Activated naive CD4-positive, alpha-beta T cell treated with anti-CD3 and anti-CD28 coated beads, Interleukin-2, amount 50 U/mL, for 24 hours (primary cell): Measurements from ENCODE around the gene CPB1.
"Not testable (repeated sequence)": the region's sequence is repeated elsewhere in the genome, so short reads cannot be mapped to it uniquely, and the experiment has no call there.

Source experiments
- H3K27ac Mint-ChIP-seq: one replicate; pipeline ENCODE4 v1.8.0; 2021; ENCODE audit warnings: mild to moderate bottlenecking, mixed read lengths
- H3K27me3 Mint-ChIP-seq: one replicate; pipeline ENCODE4 v1.8.0; 2021; ENCODE audit warnings: mixed read lengths
- H3K36me3 Mint-ChIP-seq: one replicate; pipeline ENCODE4 v1.8.0; 2021; ENCODE audit warnings: mixed read lengths
- H3K4me1 Mint-ChIP-seq: one replicate; pipeline ENCODE4 v1.8.0; 2021; ENCODE audit warnings: mixed read lengths
- H3K4me3 Mint-ChIP-seq: one replicate; pipeline ENCODE4 v1.8.0; 2021; ENCODE audit warnings: mild to moderate bottlenecking, mixed read lengths
- H3K9me3 Mint-ChIP-seq: one replicate; pipeline ENCODE4 v1.8.0; 2021; ENCODE audit warnings: mixed read lengths

Gene CPB1

GRCh38 chr3:148827585-148827984, at the start of gene CPB1:
TSS of gene CPB1 (plus strand) at chr3:148827811. CDS start at chr3:148827824, 13 bp downstream.
- no peaks in the 10 kb centered on the region for H3K4me1 Mint-ChIP-seq
- H3K27ac Mint-ChIP-seq, result no peak within 1 kb of the TSS
- peaks cover under 1% of the 10 kb centered on the region for H3K9me3 Mint-ChIP-seq
- H3K36me3 Mint-ChIP-seq, result no peaks in the 10 kb centered on the region
- no peaks in the 10 kb centered on the region for H3K27me3 Mint-ChIP-seq
- H3K4me3 Mint-ChIP-seq, result no peak within 1 kb of the TSS

DNA sequence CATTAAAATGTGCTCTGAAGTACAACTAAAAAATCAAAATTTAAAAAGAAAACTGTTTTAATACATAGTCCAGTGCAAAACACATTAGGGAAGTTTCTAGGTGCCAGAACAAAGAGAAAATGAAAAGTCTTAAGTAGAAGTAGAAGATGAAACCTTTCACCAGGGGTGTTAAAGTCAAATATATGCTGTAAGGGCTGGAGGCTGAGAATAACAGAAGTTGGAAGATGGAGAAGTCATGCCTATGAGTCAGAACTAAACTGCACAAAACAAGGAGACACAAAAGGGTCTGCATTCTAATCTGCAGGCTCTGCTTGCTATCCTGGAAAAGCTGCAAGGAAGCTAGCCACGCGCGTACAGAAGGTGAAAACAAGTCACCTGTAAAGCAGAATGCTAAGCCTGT, 48.7 kb upstream of the CPB1 start:
- Mint-ChIP-seq H3K27me3 (no peaks in the 10 kb centered on the region), H3K27ac (no peak overlapping the region), H3K4me3 (no peak overlapping the region), H3K36me3 (no peaks in the 10 kb centered on the region), H3K4me1 (no peaks in the 10 kb centered on the region), H3K9me3 (no peaks in the 10 kb centered on the region)

GRCh38 chr3:148785026-148785425, 42.6 kb upstream of the CPB1 start:
- not testable (repeated sequence) for H3K36me3 Mint-ChIP-seq, H3K4me1 Mint-ChIP-seq, H3K9me3 Mint-ChIP-seq, H3K4me3 Mint-ChIP-seq, H3K27me3 Mint-ChIP-seq, H3K27ac Mint-ChIP-seq

- not testable (repeated sequence) for H3K9me3 Mint-ChIP-seq, H3K4me1 Mint-ChIP-seq, H3K36me3 Mint-ChIP-seq, H3K27ac Mint-ChIP-seq, H3K27me3 Mint-ChIP-seq, H3K4me3 Mint-ChIP-seq
Measured at GRCh38 chr3:148786159-148786558, 41.5 kb upstream of the CPB1 start.

DNA sequence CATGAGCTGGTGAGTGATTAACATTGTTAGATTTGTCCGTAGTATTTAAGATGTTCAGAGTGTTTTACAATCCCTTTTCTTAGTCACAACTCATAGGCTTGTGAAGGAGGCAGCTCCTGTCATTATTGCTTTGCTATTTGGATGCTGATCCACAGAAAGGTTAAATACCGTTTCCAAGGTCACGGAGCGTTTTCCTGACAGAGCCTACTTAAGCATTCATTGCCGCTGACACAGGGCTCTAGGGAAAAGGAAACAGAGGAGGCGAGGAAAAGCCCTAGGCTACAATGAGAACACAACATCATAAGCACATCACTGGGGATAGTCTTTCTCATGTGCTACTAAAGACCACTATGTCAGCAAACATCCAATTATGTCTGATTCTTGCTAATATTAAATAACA, 38.5 kb upstream of the CPB1 start:
- no peaks in the 10 kb centered on the region for H3K4me1 Mint-ChIP-seq
- no peak overlapping the region for H3K4me3 Mint-ChIP-seq
- no peaks in the 10 kb centered on the region for H3K9me3 Mint-ChIP-seq
- H3K27me3 Mint-ChIP-seq, result no peaks in the 10 kb centered on the region
- no peak overlapping the region for H3K27ac Mint-ChIP-seq
- H3K36me3 Mint-ChIP-seq, result no peaks in the 10 kb centered on the region

DNA sequence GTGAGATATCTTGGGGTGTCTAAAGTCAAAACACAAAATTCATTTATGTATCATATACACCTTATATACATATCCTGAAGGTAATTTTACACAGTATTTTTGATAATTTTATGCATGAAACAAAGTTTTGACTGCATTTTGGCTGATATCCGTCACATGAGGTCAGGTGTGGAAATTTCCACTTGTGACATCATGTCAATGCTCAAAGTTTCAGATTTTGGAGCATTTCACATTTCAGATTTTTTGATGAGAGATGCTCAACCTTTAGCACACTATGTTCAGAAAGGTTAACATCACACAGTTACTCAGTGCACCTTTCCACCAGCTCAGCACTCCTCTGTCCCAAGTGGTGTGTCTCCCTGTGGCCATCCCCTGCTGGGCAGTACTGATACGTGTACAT, 37.7 kb upstream of the CPB1 start:
- Mint-ChIP-seq H3K4me1 (no peaks in the 10 kb centered on the region), H3K27ac (no peak overlapping the region), H3K36me3 (no peaks in the 10 kb centered on the region), H3K9me3 (no peaks in the 10 kb centered on the region), H3K27me3 (no peaks in the 10 kb centered on the region), H3K4me3 (no peak overlapping the region)

DNA sequence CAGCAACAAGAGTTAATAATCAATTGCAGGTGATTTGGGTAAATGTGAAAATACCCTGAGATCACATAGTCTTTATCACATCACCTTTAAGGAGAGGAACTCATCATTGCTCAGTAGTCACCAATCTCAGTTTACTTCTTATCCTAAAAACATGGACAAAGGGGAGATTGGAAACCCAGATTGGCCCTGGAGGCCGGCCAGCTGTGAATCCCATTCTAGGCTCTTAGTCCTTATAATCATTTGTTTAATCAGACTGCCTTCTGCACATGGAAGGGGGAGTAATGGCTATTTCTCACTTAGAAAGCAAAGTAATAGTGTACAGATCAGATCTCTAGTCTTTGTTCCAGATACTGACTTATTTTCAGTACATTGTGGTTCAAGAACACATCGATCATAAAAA, 37.2 kb upstream of the CPB1 start:
- Mint-ChIP-seq H3K36me3 (no peaks in the 10 kb centered on the region), H3K4me3 (no peak overlapping the region), H3K27ac (no peak overlapping the region), H3K4me1 (no peaks in the 10 kb centered on the region), H3K9me3 (no peaks in the 10 kb centered on the region), H3K27me3 (no peaks in the 10 kb centered on the region)

DNA sequence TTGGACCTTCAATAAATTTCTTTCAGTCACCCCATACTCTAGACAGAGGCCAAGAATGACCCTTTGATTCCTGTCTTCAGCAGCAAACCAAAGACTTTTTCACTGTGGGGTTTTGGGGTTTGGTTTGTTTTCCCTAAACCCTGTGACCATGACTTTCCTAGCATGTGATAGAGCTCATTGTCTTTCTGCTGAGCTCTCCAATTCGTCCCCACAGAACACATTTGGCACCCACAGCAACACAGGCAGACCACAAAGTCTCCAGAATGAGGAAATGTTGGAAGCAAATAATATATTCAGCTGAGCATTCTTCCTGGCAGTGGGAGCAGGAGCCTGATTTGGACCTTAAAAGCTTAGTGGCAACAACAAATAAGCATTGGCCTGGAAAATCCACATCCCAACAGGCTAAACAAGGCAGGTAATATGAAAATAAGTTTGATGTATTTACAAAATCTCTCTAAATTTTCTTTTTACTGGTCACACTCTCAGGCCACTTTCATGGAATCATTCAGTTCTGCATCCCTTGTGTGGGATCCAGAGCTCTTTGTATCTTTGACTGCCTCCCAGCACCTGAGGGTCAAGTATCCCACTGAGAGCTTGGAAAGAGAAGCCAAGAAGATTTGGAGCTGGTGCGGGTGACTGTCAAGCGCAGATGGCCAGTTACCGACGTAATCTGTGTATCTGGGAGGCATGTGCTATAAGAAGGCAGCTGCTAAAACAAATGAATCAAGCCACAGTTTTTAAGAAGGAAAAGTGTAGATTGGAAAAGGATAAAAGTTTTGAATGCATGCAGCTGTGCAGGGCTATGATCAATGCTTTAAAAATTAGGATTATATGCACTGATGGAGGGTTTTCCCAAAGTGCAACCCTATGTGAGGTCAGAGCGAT, 36.5 kb upstream of the CPB1 start:
- H3K36me3 Mint-ChIP-seq, result no peaks in the 10 kb centered on the region
- H3K27ac Mint-ChIP-seq, result no peak overlapping the region
- no peak overlapping the region for H3K4me3 Mint-ChIP-seq
- H3K4me1 Mint-ChIP-seq, result no peaks in the 10 kb centered on the region
- H3K9me3 Mint-ChIP-seq, result no peaks in the 10 kb centered on the region
- H3K27me3 Mint-ChIP-seq, result no peaks in the 10 kb centered on the region

- no peaks in the 10 kb centered on the region for H3K27me3 Mint-ChIP-seq
- no peaks in the 10 kb centered on the region for H3K9me3 Mint-ChIP-seq
- no peak overlapping the region for H3K4me3 Mint-ChIP-seq
- no peak overlapping the region for H3K27ac Mint-ChIP-seq
- H3K36me3 Mint-ChIP-seq, result no peaks in the 10 kb centered on the region
- H3K4me1 Mint-ChIP-seq, result no peaks in the 10 kb centered on the region
Measured at GRCh38 chr3:148791920-148792319, 35.7 kb upstream of the CPB1 start.

DNA sequence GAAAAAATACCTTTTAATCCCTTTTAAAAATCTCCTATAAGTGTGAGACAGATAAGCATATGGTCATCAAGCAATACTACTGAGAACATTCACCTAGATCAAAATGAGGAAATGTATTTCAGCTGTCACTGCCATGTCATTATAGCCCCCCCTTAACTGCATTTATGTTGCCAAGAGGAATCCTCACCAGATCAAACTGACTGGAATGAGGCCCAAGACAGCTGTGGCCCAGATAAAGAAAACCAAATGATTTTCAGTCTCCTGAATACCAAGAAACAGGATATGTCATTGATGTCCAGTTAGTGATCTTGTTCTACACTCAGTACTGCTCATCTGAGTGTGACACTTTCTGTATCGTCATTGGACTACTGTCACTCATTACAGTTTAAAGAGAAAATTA, 35.1 kb upstream of the CPB1 start:
- no peaks in the 10 kb centered on the region for H3K27me3 Mint-ChIP-seq
- no peaks in the 10 kb centered on the region for H3K9me3 Mint-ChIP-seq
- no peaks in the 10 kb centered on the region for H3K4me1 Mint-ChIP-seq
- no peak overlapping the region for H3K27ac Mint-ChIP-seq
- no peaks in the 10 kb centered on the region for H3K36me3 Mint-ChIP-seq
- no peak overlapping the region for H3K4me3 Mint-ChIP-seq

DNA sequence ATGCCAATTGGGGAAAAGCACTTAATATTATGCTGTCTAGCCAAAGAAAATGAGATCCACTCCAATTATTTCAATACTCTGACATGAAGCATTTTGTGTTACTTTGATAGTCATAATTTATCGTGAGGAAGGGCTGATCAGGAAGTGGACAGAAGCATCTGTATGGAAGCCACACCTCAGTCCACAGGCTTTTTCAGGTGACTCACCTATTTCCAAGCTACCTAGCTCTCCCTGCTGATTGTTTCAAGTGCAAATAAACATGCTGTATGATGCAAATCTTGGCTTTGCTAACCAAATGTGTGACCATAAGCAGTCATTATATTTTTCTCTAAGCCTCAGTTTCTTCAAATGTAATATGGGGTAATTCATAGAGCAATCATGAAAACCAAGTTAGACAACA, 30.8 kb upstream of the CPB1 start:
- Mint-ChIP-seq H3K4me3 (no peak overlapping the region), H3K27me3 (peaks cover 4% of the 10 kb centered on the region), H3K36me3 (no peaks in the 10 kb centered on the region), H3K27ac (no peak overlapping the region), H3K9me3 (peaks cover 8% of the 10 kb centered on the region), H3K4me1 (no peaks in the 10 kb centered on the region)

DNA sequence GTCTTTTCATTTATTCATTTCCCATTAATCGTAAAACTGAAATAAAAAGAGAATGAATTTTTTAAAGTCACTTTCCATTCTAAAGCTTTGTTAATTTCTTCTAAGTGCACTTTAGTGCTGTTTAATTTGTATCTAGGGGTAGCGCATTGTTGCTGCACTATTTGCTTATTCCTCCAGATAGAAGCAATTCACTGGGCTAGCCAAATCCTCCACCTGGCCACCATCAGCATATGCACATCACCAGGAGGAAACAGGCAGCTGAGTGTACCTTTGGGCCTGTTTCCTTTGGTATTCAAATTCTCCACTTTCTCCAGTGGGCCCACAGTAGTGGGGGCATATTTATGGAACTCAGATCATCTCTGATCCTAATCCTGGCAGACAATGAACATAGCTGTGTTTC, 29.8 kb upstream of the CPB1 start:
- no peaks in the 10 kb centered on the region for H3K36me3 Mint-ChIP-seq
- peaks cover 4% of the 10 kb centered on the region for H3K27me3 Mint-ChIP-seq
- peaks cover 8% of the 10 kb centered on the region for H3K9me3 Mint-ChIP-seq
- H3K4me3 Mint-ChIP-seq, result no peak overlapping the region
- H3K27ac Mint-ChIP-seq, result no peak overlapping the region
- H3K4me1 Mint-ChIP-seq, result no peaks in the 10 kb centered on the region

- Mint-ChIP-seq H3K4me3 (no peak overlapping the region), H3K9me3 (peaks cover 8% of the 10 kb centered on the region), H3K27ac (no peak overlapping the region), H3K4me1 (no peaks in the 10 kb centered on the region), H3K36me3 (no peaks in the 10 kb centered on the region), H3K27me3 (peaks cover 4% of the 10 kb centered on the region)
Measured at GRCh38 chr3:148800414-148800813, 27.2 kb upstream of the CPB1 start.

DNA sequence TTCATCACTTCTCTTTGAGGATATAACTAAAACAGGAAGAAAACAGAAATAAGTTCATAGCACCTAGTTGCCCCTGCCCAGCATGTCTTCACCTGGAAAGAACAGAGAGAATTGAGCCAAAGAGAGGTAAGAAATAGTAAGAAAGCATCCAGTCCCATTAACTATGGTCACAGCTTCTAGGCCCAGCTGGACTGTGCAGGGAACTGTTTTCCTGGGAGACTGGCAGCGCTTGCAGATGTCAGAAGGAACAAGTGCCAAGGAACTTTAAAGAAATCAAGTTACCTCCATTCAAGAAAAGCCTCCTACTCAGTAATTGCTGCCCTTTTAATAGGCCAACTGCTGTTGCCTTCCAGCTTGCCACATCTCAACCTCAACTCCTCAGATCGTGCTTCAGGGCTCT, 17.8 kb upstream of the CPB1 start:
- Mint-ChIP-seq H3K36me3 (no peaks in the 10 kb centered on the region), H3K4me3 (no peak overlapping the region), H3K27ac (no peak overlapping the region), H3K9me3 (no peaks in the 10 kb centered on the region), H3K27me3 (peaks cover 2% of the 10 kb centered on the region), H3K4me1 (no peaks in the 10 kb centered on the region)

- Mint-ChIP-seq H3K4me3 (no peak overlapping the region), H3K27me3 (peaks cover 2% of the 10 kb centered on the region), H3K9me3 (no peaks in the 10 kb centered on the region), H3K4me1 (no peaks in the 10 kb centered on the region), H3K27ac (no peak overlapping the region), H3K36me3 (no peaks in the 10 kb centered on the region)
Measured at GRCh38 chr3:148815316-148816110, 12.1 kb upstream of the CPB1 start.

- Mint-ChIP-seq H3K27me3 (no peaks in the 10 kb centered on the region), H3K4me3 (no peak overlapping the region), H3K36me3 (no peaks in the 10 kb centered on the region), H3K4me1 (no peaks in the 10 kb centered on the region), H3K27ac (no peak overlapping the region), H3K9me3 (no peaks in the 10 kb centered on the region)
Measured at GRCh38 chr3:148816427-148816826, 11.2 kb upstream of the CPB1 start.
